Measurements from ENCODE around the gene LHB. TPM values are rescaled to one million over a fixed set of nuclear protein-coding genes. Genes with fewer than 3 reads are reported as not detected.

The LHB gene
- polyA plus RNA-seq, 4 donors, result 0.12 to 40.5 (median 5.2) TPM

DNA sequence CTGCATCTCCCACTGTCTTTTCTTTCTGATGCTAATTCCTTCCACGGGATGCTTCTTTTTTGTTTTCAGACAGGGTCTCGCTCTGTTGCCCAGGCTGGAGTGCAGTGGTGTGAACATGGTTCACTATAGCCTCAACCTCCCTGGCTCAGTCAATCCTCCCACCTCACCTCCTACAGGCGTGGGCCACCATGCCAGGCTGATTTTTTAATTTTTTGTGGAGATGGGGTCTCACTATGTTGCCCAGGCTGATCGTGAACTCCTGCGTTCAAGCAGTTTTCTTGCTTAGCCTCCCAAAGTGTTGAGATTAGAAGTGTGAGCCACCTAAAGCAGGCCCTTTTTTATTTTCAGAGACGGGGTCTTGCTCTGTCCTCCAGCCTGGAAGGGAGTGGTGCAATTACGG lies 28.6 kb downstream of the LHB start:
- no peaks in the 10 kb centered on the region for H3K27me3 ChIP-seq (ENCODE audit: control insufficient read depth in 3 of 3, insufficient read depth in 3 of 3, low read length in 3 of 3)
- H3K4me1 ChIP-seq (ENCODE audit: control insufficient read depth in 3 of 3, insufficient read depth in 2 of 3, low read depth in 1 of 3, low read length in 2 of 3), result peaks cover 2 to 13% (median 7%) of the 10 kb centered on the region in 3 donors
- FAIRE-seq (no peak), DNase-seq (no peak)
- no peak overlapping the region for H3K4me3 ChIP-seq (ENCODE audit: low read depth in 1 of 3, low read length in 3 of 3)
- no peak overlapping the region for H3K27ac ChIP-seq (ENCODE audit: low read depth in 1 of 3, low read length in 2 of 3)
- H3K36me3 ChIP-seq (ENCODE audit: control insufficient read depth in 3 of 3, insufficient read depth in 2 of 3, low read depth in 1 of 3, low read length in 3 of 3), result peaks cover 2 to 70% (median 4%) of the 10 kb centered on the region in 3 donors
- no peaks in the 10 kb centered on the region for H3K9me3 ChIP-seq (ENCODE audit: control insufficient read depth in 2 of 2, insufficient read depth in 1 of 2, low read depth in 1 of 2, low read length in 1 of 2)
- WGBS, 3 donors, result 88 to 98% (median 97%) methylated on average over 7 of the region's 7 CpGs

GRCh38 chr19:48987323-48987722 lies 29.6 kb downstream of the LHB start:
- H3K36me3 ChIP-seq (ENCODE audit: control insufficient read depth in 3 of 3, insufficient read depth in 2 of 3, low read depth in 1 of 3, low read length in 3 of 3), result peaks cover 4 to 78% (median 7%) of the 10 kb centered on the region in 3 donors
- FAIRE-seq, result no peak
- WGBS, 3 donors, result 86 to 88% (median 87%) methylated on average over 7 of the region's 7 CpGs

DNA sequence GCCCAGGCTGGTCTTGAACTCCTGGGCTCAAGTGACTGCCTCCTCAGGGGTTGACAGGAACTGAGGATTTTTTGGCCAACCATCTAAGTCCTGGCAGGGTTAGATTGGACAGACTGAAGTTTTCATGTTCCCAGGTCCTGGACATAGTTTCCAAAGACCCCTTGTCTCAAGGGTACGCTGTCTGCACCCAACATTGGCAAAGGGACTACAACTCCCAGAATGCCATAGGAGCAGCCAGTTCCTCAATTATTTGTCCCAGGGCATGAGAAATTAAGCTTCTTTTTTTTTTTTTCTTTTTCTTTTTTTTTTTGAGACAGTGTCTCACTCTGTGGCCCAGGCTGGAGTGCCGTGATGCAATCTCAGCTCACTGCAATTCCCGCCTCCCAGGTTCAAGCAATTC lies 30.7 kb downstream of the LHB start:
- H3K27me3 ChIP-seq (ENCODE audit: control insufficient read depth in 3 of 3, insufficient read depth in 3 of 3, low read length in 3 of 3), result no peaks in the 10 kb centered on the region
- H3K27ac ChIP-seq (ENCODE audit: low read depth in 1 of 3, low read length in 2 of 3), result no peak overlapping the region
- 90 to 94% (median 93%) methylated on average over 3 of the region's 3 CpGs for whole genome bisulfite sequencing, 3 donors
- FAIRE-seq, result no peak
- peaks cover 4 to 88% (median 8%) of the 10 kb centered on the region in 3 donors for H3K36me3 ChIP-seq (ENCODE audit: control insufficient read depth in 3 of 3, insufficient read depth in 2 of 3, low read depth in 1 of 3, low read length in 3 of 3)
- H3K4me1 ChIP-seq (ENCODE audit: control insufficient read depth in 3 of 3, insufficient read depth in 2 of 3, low read depth in 1 of 3, low read length in 2 of 3), result peaks cover 0 to 3% (median 0%) of the 10 kb centered on the region in 3 donors
- no peak for DNase-seq
- no peak overlapping the region for H3K4me3 ChIP-seq (ENCODE audit: low read depth in 1 of 3, low read length in 3 of 3)
- H3K9me3 ChIP-seq (ENCODE audit: control insufficient read depth in 2 of 2, insufficient read depth in 1 of 2, low read depth in 1 of 2, low read length in 1 of 2), result no peaks in the 10 kb centered on the region

More at GRCh38 chr19:48987323-48987722, 29.6 kb downstream of the LHB start:
- no peaks in the 10 kb centered on the region for H3K27me3 ChIP-seq (ENCODE audit: control insufficient read depth in 3 of 3, insufficient read depth in 3 of 3, low read length in 3 of 3)
- H3K4me1 ChIP-seq (ENCODE audit: control insufficient read depth in 3 of 3, insufficient read depth in 2 of 3, low read depth in 1 of 3, low read length in 2 of 3), result peaks cover 2 to 13% (median 7%) of the 10 kb centered on the region in 3 donors
- no peak overlapping the region for H3K4me3 ChIP-seq (ENCODE audit: low read depth in 1 of 3, low read length in 3 of 3)
- no peak for DNase-seq
- H3K9me3 ChIP-seq (ENCODE audit: control insufficient read depth in 2 of 2, insufficient read depth in 1 of 2, low read depth in 1 of 2, low read length in 1 of 2), result no peaks in the 10 kb centered on the region
- no peak overlapping the region for H3K27ac ChIP-seq (ENCODE audit: low read depth in 1 of 3, low read length in 2 of 3)

DNA sequence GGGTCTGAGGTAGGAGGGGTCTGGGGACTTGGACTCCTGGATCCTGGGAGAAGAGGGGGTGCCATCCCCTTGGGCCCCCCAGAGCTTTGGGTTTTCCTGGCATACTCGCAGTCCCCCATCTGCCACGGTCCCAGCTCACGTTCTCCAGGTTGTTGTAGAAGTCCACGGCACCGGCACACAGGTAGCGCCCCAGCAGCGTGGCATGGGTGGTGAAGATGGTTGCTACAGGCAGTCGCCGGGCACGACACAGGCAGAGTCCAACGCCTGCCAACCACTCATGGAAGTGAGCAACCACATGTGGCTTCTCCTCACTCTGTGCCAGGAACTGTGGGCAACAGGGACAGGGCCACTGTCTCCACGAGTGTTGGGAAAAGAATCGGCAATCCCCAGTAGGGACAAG lies 31.2 kb downstream of the LHB start:
- H3K4me1 ChIP-seq (ENCODE audit: control insufficient read depth in 3 of 3, insufficient read depth in 2 of 3, low read depth in 1 of 3, low read length in 2 of 3), result no peaks in the 10 kb centered on the region
- WGBS, 3 donors, result 95 to 98% (median 97%) methylated on average over 13 of the region's 13 CpGs
- H3K27me3 ChIP-seq (ENCODE audit: control insufficient read depth in 3 of 3, insufficient read depth in 3 of 3, low read length in 3 of 3), result no peaks in the 10 kb centered on the region
- DNase-seq, result no peak
- H3K9me3 ChIP-seq (ENCODE audit: control insufficient read depth in 2 of 2, insufficient read depth in 1 of 2, low read depth in 1 of 2, low read length in 1 of 2), result no peaks in the 10 kb centered on the region
- no peak for FAIRE-seq
- H3K36me3 ChIP-seq (ENCODE audit: control insufficient read depth in 3 of 3, insufficient read depth in 2 of 3, low read depth in 1 of 3, low read length in 3 of 3), result peaks cover 4 to 87% (median 8%) of the 10 kb centered on the region in 3 donors
- H3K27ac ChIP-seq (ENCODE audit: low read depth in 1 of 3, low read length in 2 of 3), result no peak overlapping the region
- no peak overlapping the region for H3K4me3 ChIP-seq (ENCODE audit: low read depth in 1 of 3, low read length in 3 of 3)

GRCh38 chr19:48982280-48982679 lies 34.6 kb downstream of the LHB start:
- no peak for FAIRE-seq
- WGBS, 3 donors, result 95 to 97% (median 97%) methylated on average over 9 of the region's 9 CpGs

DNA sequence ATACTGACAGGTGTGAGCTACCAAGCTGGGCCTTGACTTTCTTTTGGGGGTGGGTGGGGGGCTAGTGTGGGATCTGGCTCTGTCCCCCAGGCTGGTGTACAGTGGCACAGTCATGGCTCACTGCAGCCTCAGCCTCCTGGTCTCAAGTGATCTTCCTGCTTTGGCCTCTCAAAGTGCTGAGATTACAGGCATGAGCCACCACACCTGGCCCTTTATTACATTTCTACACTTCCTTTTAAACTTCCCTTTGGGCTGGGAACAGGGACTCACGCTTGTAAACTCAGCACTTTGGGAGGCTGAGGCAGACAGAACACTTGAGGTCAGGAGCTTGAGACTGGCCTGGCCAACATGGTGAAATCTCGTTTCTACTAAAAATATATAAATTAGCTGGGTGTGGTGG lies 39.8 kb downstream of the LHB start:
- 55 to 81% (median 71%) methylated on average over 2 of the region's 2 CpGs for WGBS, 3 donors
- FAIRE-seq, result no peak
- H3K4me1 ChIP-seq (ENCODE audit: control insufficient read depth in 3 of 3, insufficient read depth in 2 of 3, low read depth in 1 of 3, low read length in 2 of 3), result no peaks in the 10 kb centered on the region
- H3K9me3 ChIP-seq (ENCODE audit: control insufficient read depth in 2 of 2, insufficient read depth in 1 of 2, low read depth in 1 of 2, low read length in 1 of 2), result no peaks in the 10 kb centered on the region
- H3K4me3 ChIP-seq (ENCODE audit: low read depth in 1 of 3, low read length in 3 of 3), result no peak overlapping the region
- no peak for DNase-seq
- peaks cover 2 to 81% (median 3%) of the 10 kb centered on the region in 3 donors for H3K36me3 ChIP-seq (ENCODE audit: control insufficient read depth in 3 of 3, insufficient read depth in 2 of 3, low read depth in 1 of 3, low read length in 3 of 3)
- no peak overlapping the region for H3K27ac ChIP-seq (ENCODE audit: low read depth in 1 of 3, low read length in 2 of 3)
- H3K27me3 ChIP-seq (ENCODE audit: control insufficient read depth in 3 of 3, insufficient read depth in 3 of 3, low read length in 3 of 3), result no peaks in the 10 kb centered on the region

More at GRCh38 chr19:48982280-48982679, 34.6 kb downstream of the LHB start:
- Histone ChIP-seq H3K27ac (ENCODE audit: low read depth in 1 of 3, low read length in 2 of 3) (no peak overlapping the region), H3K4me3 (ENCODE audit: low read depth in 1 of 3, low read length in 3 of 3) (no peak overlapping the region), H3K9me3 (ENCODE audit: control insufficient read depth in 2 of 2, insufficient read depth in 1 of 2, low read depth in 1 of 2, low read length in 1 of 2) (no peaks in the 10 kb centered on the region), H3K36me3 (ENCODE audit: control insufficient read depth in 3 of 3, insufficient read depth in 2 of 3, low read depth in 1 of 3, low read length in 3 of 3) (peaks cover 0 to 81% (median 7%) of the 10 kb centered on the region in 3 donors), H3K27me3 (ENCODE audit: control insufficient read depth in 3 of 3, insufficient read depth in 3 of 3, low read length in 3 of 3) (no peaks in the 10 kb centered on the region), H3K4me1 (ENCODE audit: control insufficient read depth in 3 of 3, insufficient read depth in 2 of 3, low read depth in 1 of 3, low read length in 2 of 3) (no peaks in the 10 kb centered on the region)
- DNase-seq, result no peak

- H3K4me3 ChIP-seq (ENCODE audit: low read depth in 1 of 3, low read length in 3 of 3), result no peak overlapping the region
- DNase-seq (no peak), FAIRE-seq (no peak)
- H3K9me3 ChIP-seq (ENCODE audit: control insufficient read depth in 2 of 2, insufficient read depth in 1 of 2, low read depth in 1 of 2, low read length in 1 of 2), result no peaks in the 10 kb centered on the region
- H3K36me3 ChIP-seq (ENCODE audit: control insufficient read depth in 3 of 3, insufficient read depth in 2 of 3, low read depth in 1 of 3, low read length in 3 of 3), result peaks cover 2 to 80% (median 3%) of the 10 kb centered on the region in 3 donors
- no peaks in the 10 kb centered on the region for H3K27me3 ChIP-seq (ENCODE audit: control insufficient read depth in 3 of 3, insufficient read depth in 3 of 3, low read length in 3 of 3)
- no peaks in the 10 kb centered on the region for H3K4me1 ChIP-seq (ENCODE audit: control insufficient read depth in 3 of 3, insufficient read depth in 2 of 3, low read depth in 1 of 3, low read length in 2 of 3)
- H3K27ac ChIP-seq (ENCODE audit: low read depth in 1 of 3, low read length in 2 of 3), result no peak overlapping the region
- 88 to 95% (median 89%) methylated on average over 13 of the region's 13 CpGs for WGBS, 3 donors
These were observed 40.7 kb downstream of the LHB start for GRCh38 chr19:48975947-48976847.

- no peak overlapping the region for H3K4me3 ChIP-seq (ENCODE audit: low read depth in 1 of 3, low read length in 3 of 3)
- H3K27ac ChIP-seq (ENCODE audit: low read depth in 1 of 3, low read length in 2 of 3), result no peak overlapping the region
- WGBS, 3 donors, result 15 to 19% (median 15%) methylated on average over 19 of the region's 19 CpGs
- H3K27me3 ChIP-seq (ENCODE audit: control insufficient read depth in 3 of 3, insufficient read depth in 3 of 3, low read length in 3 of 3), result no peaks in the 10 kb centered on the region
- no peak for FAIRE-seq
- H3K9me3 ChIP-seq (ENCODE audit: control insufficient read depth in 2 of 2, insufficient read depth in 1 of 2, low read depth in 1 of 2, low read length in 1 of 2), result no peaks in the 10 kb centered on the region
- DNase-seq, result peak; percentile 77 to 91
- peaks cover 3 to 89% (median 4%) of the 10 kb centered on the region in 3 donors for H3K36me3 ChIP-seq (ENCODE audit: control insufficient read depth in 3 of 3, insufficient read depth in 2 of 3, low read depth in 1 of 3, low read length in 3 of 3)
- peaks cover 0 to 6% (median 0%) of the 10 kb centered on the region in 3 donors for H3K4me1 ChIP-seq (ENCODE audit: control insufficient read depth in 3 of 3, insufficient read depth in 2 of 3, low read depth in 1 of 3, low read length in 2 of 3)
These were observed 45.9 kb downstream of the LHB start for GRCh38 chr19:48970923-48971395.
